ENCODE measurements around the gene MVB12B. TPM values are rescaled to one million over a fixed set of nuclear protein-coding genes. Genes with fewer than 3 reads are reported as not detected.

MVB12B gene
- total and polyA plus RNA-seq, 2 of the 4 experiments (the other 2 are of a cell fraction), result 2.0 to 4.0 TPM

- intact Hi-C loops (cut with micrococcal nuclease) (no loop called here), in situ Hi-C loops (cut with MboI; ENCODE audit: low sequenced_read_pairs) (no loop called here), dilution Hi-C loops (cut with HindIII; ENCODE audit: low sequenced_read_pairs, unreplicated experiment) (no loop called here)
- no CpG with 5 or more reads among the region's 9 CpGs for WGBS, 2 experiments (ENCODE audit: extremely low coverage in 2 of 2, insufficient read length in 1 of 2)
- POLR2A ChIA-PET (ENCODE audit: unreplicated experiment), result no interaction called here
- Histone ChIP-seq H2BK15ac (ENCODE audit: low read depth, low read length) (no peak overlapping the region), H2AFZ (replicated peaks; ENCODE audit: low read length, poor library complexity) (no peak overlapping the region), H3K9me3 (ENCODE audit: control insufficient read depth, insufficient read depth, low read length) (no peaks in the 10 kb centered on the region), H3K23ac (ENCODE audit: low read depth, low read length) (no peak overlapping the region), H4K20me1 (ENCODE audit: insufficient read depth, low read length) (no peaks in the 10 kb centered on the region), H3K14ac (replicated peaks; ENCODE audit: low read depth, low read length) (no peak overlapping the region), H4K8ac (ENCODE audit: low read depth in 2 of 2, low read length in 2 of 2) (no peak overlapping the region), H3K56ac (ENCODE audit: extremely low read depth, insufficient read depth, low read length) (no peak overlapping the region), H3K18ac (ENCODE audit: low read depth, low read length) (no peak overlapping the region), H2AK5ac (ENCODE audit: low read depth, low read length) (no peak overlapping the region), H3K4me2 (ENCODE audit: low read depth, low read length) (no peak overlapping the region), H3K9ac (ENCODE audit: low read depth, low read length) (no peak overlapping the region), H4K5ac (ENCODE audit: low read depth, low read length) (no peak overlapping the region), H3K4me3 (ENCODE audit: insufficient read depth, low read depth, low read length) (no peak overlapping the region), H3K4ac (ENCODE audit: low read depth, low read length) (no peak overlapping the region), H2BK20ac (ENCODE audit: low read depth, low read length) (no peak overlapping the region), H3K27me3 (ENCODE audit: control insufficient read depth, insufficient read depth, low read length) (no peaks in the 10 kb centered on the region), H3K79me1 (ENCODE audit: low read depth in 1 of 2, low read length in 2 of 2) (no peaks in the 10 kb centered on the region), H3K36me3 (ENCODE audit: control insufficient read depth, insufficient read depth, low read length) (peaks cover 2% of the 10 kb centered on the region; the same call in 1 of the 2 replicates), H3K9me1 (ENCODE audit: insufficient read depth, low read length) (no peaks in the 10 kb centered on the region), H2BK5ac (ENCODE audit: low read depth, low read length, poor library complexity, severe bottlenecking) (no peak overlapping the region), H2BK120ac (ENCODE audit: low read depth, low read length) (no peak overlapping the region), H2AK9ac (replicated peaks; ENCODE audit: low read depth, low read length, poor library complexity) (no peak overlapping the region), H3K27ac (ENCODE audit: insufficient read depth, low read length) (no peak overlapping the region), H3K4me1 (ENCODE audit: control insufficient read depth, insufficient read depth, low read length) (no peaks in the 10 kb centered on the region), H4K91ac (ENCODE audit: insufficient read depth, low read depth, low read length) (no peak overlapping the region)
- TF ChIP-seq CTCF (conservative IDR thresholded peaks at IDR 0.05; ENCODE audit: low read depth, low read length), result no peak
- no peak for TF ChIP-seq RFX5 (IDR thresholded peaks at IDR 0.05; ENCODE audit: low read depth, low read length)
- no peak for TF ChIP-seq BHLHE40 (IDR thresholded peaks at IDR 0.05; ENCODE audit: low read depth, low read length)
- TF ChIP-seq MXI1 (IDR thresholded peaks at IDR 0.05; ENCODE audit: borderline replicate concordance, low read depth, low read length), result no peak
- no peak for TF ChIP-seq CEBPB (IDR thresholded peaks at IDR 0.05; ENCODE audit: low read depth, low read length)
- no peak for TF ChIP-seq CHD1 (IDR thresholded peaks at IDR 0.05; ENCODE audit: low read depth, low read length)
- no peak for TF ChIP-seq NFE2L2 (IDR thresholded peaks at IDR 0.05; ENCODE audit: low read depth, low read length)
- TF ChIP-seq POLR2A (IDR thresholded peaks at IDR 0.05; ENCODE audit: low read depth, low read length), result no peak
- BruUV-seq (replicated peaks), result no TSS peak
- CTCF ChIA-PET, result interaction anchor here (0.7 to 1.5 kb wide), 2 partner anchors 8 to 9 kb away, joined by 3 to 4 read pairs; no protein-coding TSS in a partner anchor
- ATAC-seq (ENCODE audit: low read depth) (no peak), DNase-seq (no peak)
Observed at GRCh38 chr9:126428534-126429175, 102.0 kb downstream of the MVB12B start.
